A673 (cell line): ENCODE data around the gene TMED6.

ENCODE experiments used
- EZH2 ChIP-seq: fragments of 200-600 bp; sonication (generic); IDR thresholded peaks from 2 replicates; pipeline ENCODE4 v1.6.1; 2017; ENCODE audit warnings: borderline replicate concordance, low read depth, mild to moderate bottlenecking, mixed read lengths, antibody characterized with exemption, low read length; ENCODE audit not compliant: poor library complexity, severe bottlenecking
- TF ChIP-seq, protein P1 (sequence below): fragments of 300-800, 200-600 bp; sonication (generic); conservative IDR thresholded peaks from 2 replicates; pipeline ENCODE4 v1.5.1; 2017; ENCODE audit warnings: low read depth, mild to moderate bottlenecking, antibody characterized with exemption, low read length, moderate library complexity, mixed read lengths

DNA sequence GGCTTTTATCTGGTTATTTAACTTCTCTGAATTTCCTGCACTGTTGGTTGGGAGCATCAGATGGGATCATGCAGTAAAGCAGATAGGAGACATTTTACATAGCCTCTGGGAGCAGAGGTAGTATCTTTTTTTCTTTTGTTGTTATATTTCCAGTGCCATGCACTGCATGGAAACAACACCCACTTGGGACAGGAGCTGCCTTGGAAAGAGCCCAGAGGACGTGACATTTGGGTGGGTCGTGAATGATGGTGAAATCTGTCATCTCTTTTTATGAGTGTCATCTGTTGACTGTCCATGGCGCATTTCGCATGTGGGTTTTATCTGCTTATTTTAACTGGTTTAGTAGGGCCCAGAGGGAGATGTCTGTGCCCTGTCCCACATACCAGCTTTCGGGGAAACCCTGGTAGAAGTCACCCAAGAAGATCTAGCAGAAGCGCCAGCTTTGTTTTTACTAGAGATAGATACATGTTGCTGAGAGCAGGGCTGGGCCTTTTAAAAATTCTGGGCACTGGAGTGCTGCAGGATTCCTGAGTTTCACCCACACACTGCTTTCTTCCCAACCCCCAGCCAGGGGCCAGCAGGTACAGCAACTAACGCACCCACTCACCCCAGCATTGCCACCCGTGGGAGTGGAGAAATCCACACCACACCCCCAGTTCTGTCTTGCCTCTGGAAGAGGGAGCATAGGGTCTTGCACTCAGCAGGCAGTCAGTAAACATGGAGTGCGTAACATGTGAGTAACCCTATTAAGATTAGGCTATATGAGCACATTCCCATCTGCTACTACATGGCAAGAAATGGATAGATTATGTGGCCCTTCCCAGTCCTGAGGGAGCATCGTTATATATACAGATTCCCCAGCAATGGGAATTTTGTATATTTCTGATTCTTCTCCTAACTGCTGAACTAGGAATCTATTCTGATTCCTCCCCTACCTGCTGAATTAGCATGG is 42.6 kb upstream of the TMED6 start:
- TF ChIP-seq, protein P1, sequence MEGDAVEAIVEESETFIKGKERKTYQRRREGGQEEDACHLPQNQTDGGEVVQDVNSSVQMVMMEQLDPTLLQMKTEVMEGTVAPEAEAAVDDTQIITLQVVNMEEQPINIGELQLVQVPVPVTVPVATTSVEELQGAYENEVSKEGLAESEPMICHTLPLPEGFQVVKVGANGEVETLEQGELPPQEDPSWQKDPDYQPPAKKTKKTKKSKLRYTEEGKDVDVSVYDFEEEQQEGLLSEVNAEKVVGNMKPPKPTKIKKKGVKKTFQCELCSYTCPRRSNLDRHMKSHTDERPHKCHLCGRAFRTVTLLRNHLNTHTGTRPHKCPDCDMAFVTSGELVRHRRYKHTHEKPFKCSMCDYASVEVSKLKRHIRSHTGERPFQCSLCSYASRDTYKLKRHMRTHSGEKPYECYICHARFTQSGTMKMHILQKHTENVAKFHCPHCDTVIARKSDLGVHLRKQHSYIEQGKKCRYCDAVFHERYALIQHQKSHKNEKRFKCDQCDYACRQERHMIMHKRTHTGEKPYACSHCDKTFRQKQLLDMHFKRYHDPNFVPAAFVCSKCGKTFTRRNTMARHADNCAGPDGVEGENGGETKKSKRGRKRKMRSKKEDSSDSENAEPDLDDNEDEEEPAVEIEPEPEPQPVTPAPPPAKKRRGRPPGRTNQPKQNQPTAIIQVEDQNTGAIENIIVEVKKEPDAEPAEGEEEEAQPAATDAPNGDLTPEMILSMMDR = no peak
- TF ChIP-seq EZH2 = no peak
